ENCODE measurements around the gene GALNT17. TPM values are rescaled to one million over a fixed set of nuclear protein-coding genes. Genes with fewer than 3 reads are reported as not detected.

The GALNT17 gene
- total RNA-seq, 1 experiment from 2014 or later = not detected

GRCh38 chr7:71120096-71120495 lies 11.8 kb upstream of the GALNT17 start:
- ChIA-PET POLR2A (no interaction called here), CTCF (no interaction called here)
- Histone ChIP-seq H3K4me1 (ENCODE audit: control insufficient read depth, insufficient read depth, low read length) (no peaks in the 10 kb centered on the region), H3K9me3 (ENCODE audit: control insufficient read depth, insufficient read depth, low read depth, low read length) (no peaks in the 10 kb centered on the region), H3K36me3 (ENCODE audit: control insufficient read depth, insufficient read depth, low read length) (no peaks in the 10 kb centered on the region), H3K4me3 (ENCODE audit: low read depth in 2 of 2, low read length in 2 of 2) (no peak overlapping the region), H3K27me3 (ENCODE audit: control insufficient read depth, insufficient read depth, low read length) (no peaks in the 10 kb centered on the region), H3K27ac (ENCODE audit: low read length) (no peak overlapping the region)
- no TSS peak for BruUV-seq (replicated peaks)
- DNase-seq (ENCODE audit: low read depth, low spot score) = no peak
- ATAC-seq = no peak
- in situ Hi-C loops (cut with HindIII; ENCODE audit: low pct_unique_long_range_greater_than_20kb, low sequenced_read_pairs) = no loop called here
- TF ChIP-seq POLR2AphosphoS5 (IDR thresholded peaks at IDR 0.05; ENCODE audit: low read depth, low read length) = no peak
- intact Hi-C loops (cut with micrococcal nuclease; ENCODE audit: unreplicated experiment) = no loop called here

DNA sequence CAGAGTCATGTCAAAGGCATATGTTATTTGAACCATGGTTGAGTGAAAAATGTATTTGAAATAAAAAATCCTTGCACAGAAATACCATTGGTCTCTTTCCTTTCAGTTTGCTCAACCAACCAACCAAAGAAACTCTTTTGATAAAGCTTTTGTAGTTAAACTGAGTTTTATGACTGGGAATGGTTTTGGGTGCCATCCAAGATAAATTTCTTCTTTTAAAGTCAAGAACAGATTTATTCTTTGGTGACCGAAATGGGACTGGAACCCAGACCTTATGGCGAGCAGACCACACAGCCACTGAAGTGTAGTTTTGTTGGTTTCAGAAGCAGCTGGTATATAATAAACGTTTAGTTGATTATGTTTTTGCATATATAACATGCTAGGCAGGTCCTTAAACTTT lies 2.8 kb upstream of the GALNT17 start:
- no peak overlapping the region for H3K4me3 ChIP-seq (ENCODE audit: low read depth in 2 of 2, low read length in 2 of 2)
- CTCF ChIA-PET = no interaction called here
- ATAC-seq (no peak), DNase-seq (ENCODE audit: low read depth, low spot score) (no peak)
- no peaks in the 10 kb centered on the region for H3K9me3 ChIP-seq (ENCODE audit: control insufficient read depth, insufficient read depth, low read depth, low read length)
- H3K4me1 ChIP-seq (ENCODE audit: control insufficient read depth, insufficient read depth, low read length) = no peaks in the 10 kb centered on the region
- in situ Hi-C loops (cut with HindIII; ENCODE audit: low pct_unique_long_range_greater_than_20kb, low sequenced_read_pairs) = no loop called here
- no peaks in the 10 kb centered on the region for H3K36me3 ChIP-seq (ENCODE audit: control insufficient read depth, insufficient read depth, low read length)
- no peak overlapping the region for H3K27ac ChIP-seq (ENCODE audit: low read length)
- TF ChIP-seq, protein P1, sequence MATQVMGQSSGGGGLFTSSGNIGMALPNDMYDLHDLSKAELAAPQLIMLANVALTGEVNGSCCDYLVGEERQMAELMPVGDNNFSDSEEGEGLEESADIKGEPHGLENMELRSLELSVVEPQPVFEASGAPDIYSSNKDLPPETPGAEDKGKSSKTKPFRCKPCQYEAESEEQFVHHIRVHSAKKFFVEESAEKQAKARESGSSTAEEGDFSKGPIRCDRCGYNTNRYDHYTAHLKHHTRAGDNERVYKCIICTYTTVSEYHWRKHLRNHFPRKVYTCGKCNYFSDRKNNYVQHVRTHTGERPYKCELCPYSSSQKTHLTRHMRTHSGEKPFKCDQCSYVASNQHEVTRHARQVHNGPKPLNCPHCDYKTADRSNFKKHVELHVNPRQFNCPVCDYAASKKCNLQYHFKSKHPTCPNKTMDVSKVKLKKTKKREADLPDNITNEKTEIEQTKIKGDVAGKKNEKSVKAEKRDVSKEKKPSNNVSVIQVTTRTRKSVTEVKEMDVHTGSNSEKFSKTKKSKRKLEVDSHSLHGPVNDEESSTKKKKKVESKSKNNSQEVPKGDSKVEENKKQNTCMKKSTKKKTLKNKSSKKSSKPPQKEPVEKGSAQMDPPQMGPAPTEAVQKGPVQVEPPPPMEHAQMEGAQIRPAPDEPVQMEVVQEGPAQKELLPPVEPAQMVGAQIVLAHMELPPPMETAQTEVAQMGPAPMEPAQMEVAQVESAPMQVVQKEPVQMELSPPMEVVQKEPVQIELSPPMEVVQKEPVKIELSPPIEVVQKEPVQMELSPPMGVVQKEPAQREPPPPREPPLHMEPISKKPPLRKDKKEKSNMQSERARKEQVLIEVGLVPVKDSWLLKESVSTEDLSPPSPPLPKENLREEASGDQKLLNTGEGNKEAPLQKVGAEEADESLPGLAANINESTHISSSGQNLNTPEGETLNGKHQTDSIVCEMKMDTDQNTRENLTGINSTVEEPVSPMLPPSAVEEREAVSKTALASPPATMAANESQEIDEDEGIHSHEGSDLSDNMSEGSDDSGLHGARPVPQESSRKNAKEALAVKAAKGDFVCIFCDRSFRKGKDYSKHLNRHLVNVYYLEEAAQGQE (IDR thresholded peaks at IDR 0.05; ENCODE audit: insufficient read depth in 1 of 2, low read depth in 2 of 2, low read length in 1 of 2) = no peak
- no peak for TF ChIP-seq SIN3A (IDR thresholded peaks at IDR 0.05; ENCODE audit: borderline replicate concordance, insufficient read depth, low read depth, low read length)
- no peak for TF ChIP-seq CTCF (IDR thresholded peaks at IDR 0.05)
- no peak for TF ChIP-seq TCF7L2 (IDR thresholded peaks at IDR 0.05; ENCODE audit: low read depth, low read length)
- TF ChIP-seq POLR2AphosphoS5 (IDR thresholded peaks at IDR 0.05; ENCODE audit: low read depth, low read length) = no peak
- intact Hi-C loops (cut with micrococcal nuclease; ENCODE audit: unreplicated experiment) = no loop called here
- H3K27me3 ChIP-seq (ENCODE audit: control insufficient read depth, insufficient read depth, low read length) = no peaks in the 10 kb centered on the region
- BruUV-seq (replicated peaks) = no TSS peak
- POLR2A ChIA-PET = no interaction called here

DNA sequence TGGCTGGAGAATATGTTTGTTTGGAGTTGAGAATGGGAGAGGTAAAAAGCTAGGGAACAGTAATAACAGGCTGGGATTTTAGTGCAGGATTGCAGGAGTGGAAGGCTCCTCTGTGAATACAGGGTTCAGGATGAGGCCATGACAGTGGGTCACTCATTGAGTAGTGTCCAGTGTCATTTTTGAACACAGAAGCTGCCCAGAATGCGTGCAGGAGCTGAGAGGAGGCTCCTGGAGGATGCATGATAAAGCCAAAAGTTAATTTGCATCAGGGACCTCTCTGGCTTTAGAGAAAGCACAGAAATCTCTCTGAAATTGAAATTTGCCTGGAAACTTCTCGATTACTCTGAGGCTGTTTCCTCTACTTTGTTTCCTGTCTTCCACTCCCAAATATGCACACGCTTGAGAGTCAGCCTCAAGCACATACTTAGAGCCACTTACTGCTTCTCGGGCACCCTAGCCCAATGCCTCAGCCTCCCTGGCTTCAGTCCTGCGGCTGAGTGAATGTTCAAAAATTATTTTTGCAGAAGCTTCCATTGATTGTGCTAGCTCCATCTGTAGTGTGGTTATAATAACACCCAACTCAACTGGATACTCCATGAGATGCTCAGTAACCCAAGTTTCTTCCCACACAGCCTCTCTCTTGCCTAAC lies 1.8 kb upstream of the GALNT17 start:
- Histone ChIP-seq H3K36me3 (ENCODE audit: control insufficient read depth, insufficient read depth, low read length) (no peaks in the 10 kb centered on the region), H3K4me1 (ENCODE audit: control insufficient read depth, insufficient read depth, low read length) (no peaks in the 10 kb centered on the region), H3K4me3 (ENCODE audit: low read depth in 2 of 2, low read length in 2 of 2) (no peak overlapping the region), H3K27me3 (ENCODE audit: control insufficient read depth, insufficient read depth, low read length) (no peaks in the 10 kb centered on the region), H3K27ac (ENCODE audit: low read length) (no peak overlapping the region), H3K9me3 (ENCODE audit: control insufficient read depth, insufficient read depth, low read depth, low read length) (no peaks in the 10 kb centered on the region)
- no peak for DNase-seq (ENCODE audit: low read depth, low spot score)
- ChIA-PET POLR2A (no interaction called here), CTCF (no interaction called here)
- ATAC-seq = no peak
- in situ Hi-C loops (cut with HindIII; ENCODE audit: low pct_unique_long_range_greater_than_20kb, low sequenced_read_pairs) = no loop called here
- no TSS peak for BruUV-seq (replicated peaks)
- intact Hi-C loops (cut with micrococcal nuclease; ENCODE audit: unreplicated experiment) = no loop called here
- no peak for TF ChIP-seq CTCF (IDR thresholded peaks at IDR 0.05)
- TF ChIP-seq TCF7L2 (IDR thresholded peaks at IDR 0.05; ENCODE audit: low read depth, low read length) = no peak
- TF ChIP-seq, protein P1 (IDR thresholded peaks at IDR 0.05; ENCODE audit: insufficient read depth in 1 of 2, low read depth in 2 of 2, low read length in 1 of 2) = no peak
- TF ChIP-seq POLR2AphosphoS5 (IDR thresholded peaks at IDR 0.05; ENCODE audit: low read depth, low read length) = no peak
- no peak for TF ChIP-seq SIN3A (IDR thresholded peaks at IDR 0.05; ENCODE audit: borderline replicate concordance, insufficient read depth, low read depth, low read length)
